HG03064 (cell line): ENCODE measurements around the gene AGBL3.

Source experiments
- ATAC-seq: cut with Tn5 transposase; IDR thresholded peaks from one replicate; pipeline ENCODE4 v1.9.1; 2021; ENCODE audit warnings: low read depth; ENCODE audit not compliant: unreplicated experiment

The AGBL3 gene

DNA sequence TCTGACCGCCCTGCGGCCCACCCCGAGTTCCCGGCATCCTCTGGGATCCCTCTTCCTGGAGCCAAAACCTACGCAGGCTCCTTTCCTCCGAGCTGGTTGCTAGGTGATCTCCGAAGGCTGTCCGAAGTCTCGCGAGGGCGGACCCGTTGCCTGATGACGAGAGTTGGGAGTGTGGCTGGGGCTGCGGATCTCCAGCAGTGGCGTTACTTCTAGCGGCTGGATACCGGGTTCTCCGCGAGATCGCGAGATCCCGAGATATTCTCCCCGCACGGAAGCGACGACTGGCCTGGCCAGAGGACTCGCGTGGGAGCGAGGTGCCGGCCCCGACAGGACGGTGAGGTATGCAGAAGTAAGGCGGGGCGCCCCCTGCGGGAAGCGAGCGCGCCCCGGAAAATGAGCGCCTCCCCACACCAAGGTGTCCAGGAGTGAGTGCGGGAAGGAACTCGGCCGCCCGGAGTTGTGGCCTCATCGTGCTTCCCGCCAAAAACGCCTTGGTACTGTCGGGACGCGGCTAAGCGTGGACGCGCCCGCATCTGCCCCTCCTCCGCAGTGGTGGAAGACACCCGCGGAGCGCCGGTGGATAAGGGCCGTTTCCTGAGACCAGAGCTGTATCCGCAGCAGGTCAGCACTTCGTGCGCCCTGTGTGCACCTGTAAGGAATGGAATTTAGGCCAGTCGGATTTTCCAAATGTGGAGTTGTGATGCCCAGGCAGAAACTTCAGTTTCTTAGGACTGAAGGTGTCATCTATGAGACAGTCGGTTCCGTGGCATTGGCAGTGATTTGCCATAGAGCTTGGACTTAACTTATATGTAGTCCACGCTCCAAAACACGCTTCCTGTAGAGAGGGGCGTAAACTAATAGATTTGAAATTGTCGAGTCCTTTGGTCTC is at the start of gene AGBL3:
Gene AGBL3, plus strand, starts transcription at position 146 of the 889 bp plus-strand sequence. CDS start 1,426 bp downstream, outside the sequence.
- peak; percentile 87 for ATAC-seq

DNA sequence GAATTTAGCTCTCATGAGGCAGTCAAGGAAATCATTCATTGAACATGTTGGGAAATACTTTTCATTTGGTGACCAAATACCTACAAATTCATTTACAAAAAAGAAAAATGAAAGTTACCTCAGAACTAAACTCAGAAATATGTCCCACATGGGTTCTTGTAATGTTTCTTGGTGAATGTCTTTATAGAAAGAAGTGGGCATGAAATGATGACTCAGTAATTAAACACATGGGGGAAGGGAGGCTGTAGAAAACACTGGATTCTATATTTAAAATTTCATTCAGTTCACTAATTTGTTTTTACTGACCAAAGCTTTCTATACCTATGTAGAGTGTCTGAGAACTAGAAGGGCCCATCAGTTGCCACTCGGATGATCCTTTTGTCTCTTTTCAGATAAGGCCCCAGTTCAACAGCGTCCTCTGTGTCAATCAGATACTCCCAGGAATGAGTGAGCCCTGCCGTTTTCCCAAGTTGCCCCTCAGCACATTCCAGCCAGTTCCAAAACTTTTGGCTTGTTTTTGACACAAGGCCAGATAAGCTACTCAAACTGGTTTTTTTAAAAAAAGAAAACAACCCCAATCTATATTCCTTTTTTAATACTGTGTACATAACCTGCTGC is 49.3 kb upstream of the AGBL3 start:
- no peak for ATAC-seq

DNA sequence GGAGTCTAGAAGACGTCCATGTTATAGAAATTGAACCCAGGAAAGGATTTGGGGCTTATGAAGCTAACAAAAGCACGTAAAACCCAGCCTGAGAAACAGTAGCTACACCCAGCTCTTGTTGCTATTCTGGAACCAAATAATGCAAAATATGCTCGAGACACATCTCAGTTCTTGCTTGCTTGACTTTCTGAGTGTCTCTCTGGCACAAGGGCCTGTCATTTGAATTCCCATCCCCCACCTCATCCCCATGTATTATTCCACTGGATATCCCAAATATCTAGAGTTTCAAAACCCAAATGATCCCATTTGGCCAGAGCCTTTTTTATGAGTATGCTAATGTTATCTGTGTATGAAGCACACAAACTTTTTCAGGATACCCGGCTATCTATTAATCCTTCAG is 48.2 kb upstream of the AGBL3 start:
- no peak for ATAC-seq

DNA sequence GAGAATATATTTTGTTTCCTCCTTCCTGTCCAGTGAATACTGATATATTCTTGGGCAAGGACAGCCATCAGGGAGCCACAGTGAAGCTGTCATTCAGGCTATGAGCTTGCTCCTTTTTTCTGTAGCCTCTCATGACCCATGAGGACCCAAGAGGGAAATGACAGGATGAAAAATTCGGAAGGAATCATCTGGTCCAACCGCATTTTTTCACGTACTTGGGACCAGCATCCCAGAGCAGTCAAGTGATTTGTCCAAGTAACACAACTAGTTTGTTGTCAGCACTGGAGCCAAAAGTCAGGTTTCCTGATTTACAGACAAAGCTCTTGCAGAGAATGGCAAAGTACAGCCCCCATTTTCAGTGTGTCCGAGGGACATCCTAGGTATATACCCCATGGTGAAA is 47.2 kb upstream of the AGBL3 start:
- no peak for ATAC-seq

DNA sequence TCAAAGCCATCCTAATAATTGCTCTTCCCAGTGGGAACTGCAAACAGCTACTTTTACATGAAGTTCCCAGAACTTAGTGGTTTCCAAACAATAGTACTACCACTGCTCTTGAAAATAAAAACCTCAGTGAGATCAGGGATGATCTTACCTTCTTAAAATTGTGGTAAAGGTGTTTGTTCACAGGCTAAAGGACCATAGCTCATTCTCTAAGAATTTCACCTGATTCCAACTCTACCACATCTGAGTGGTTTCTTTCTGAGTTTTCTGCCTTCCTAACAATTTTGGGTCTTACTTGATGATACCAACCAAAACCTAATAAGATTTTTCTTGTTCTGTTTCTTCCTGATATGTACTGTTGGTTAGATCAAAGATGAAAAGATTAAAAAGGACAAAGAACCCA is 45.6 kb upstream of the AGBL3 start:
- no peak for ATAC-seq

DNA sequence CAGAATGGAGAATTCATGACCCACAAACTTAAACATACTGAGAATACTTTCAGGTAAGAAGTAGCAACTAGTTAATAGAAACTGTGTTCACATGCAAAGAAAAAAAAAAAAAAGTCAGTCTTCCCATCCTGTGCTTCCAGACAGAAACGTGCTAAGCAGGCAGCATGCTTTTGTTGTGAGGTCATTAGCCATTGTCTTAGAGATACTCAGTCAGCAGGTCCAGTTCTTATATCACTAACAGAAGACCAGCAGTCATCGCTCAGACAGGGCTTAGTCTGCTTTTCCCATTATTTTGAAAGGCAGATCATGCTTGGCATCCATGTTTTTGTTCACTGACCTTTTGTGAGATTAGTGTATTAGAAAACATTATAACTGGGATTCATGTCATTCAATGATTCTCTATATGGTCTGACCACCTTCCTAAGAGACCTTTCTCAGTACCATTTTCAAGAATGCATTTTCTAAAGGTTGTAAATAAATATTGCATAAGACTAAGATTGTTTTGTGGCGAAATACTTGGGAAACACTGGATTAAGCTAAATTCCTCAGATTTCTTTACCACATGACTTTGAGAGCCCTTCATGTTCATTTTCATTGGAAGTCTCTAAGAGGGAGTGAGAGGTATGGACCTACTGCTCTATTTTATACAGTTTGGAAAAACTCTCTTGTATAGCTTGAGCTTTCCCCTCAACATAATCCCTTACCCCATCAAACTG is 45.0 kb upstream of the AGBL3 start:
- no peak for ATAC-seq

DNA sequence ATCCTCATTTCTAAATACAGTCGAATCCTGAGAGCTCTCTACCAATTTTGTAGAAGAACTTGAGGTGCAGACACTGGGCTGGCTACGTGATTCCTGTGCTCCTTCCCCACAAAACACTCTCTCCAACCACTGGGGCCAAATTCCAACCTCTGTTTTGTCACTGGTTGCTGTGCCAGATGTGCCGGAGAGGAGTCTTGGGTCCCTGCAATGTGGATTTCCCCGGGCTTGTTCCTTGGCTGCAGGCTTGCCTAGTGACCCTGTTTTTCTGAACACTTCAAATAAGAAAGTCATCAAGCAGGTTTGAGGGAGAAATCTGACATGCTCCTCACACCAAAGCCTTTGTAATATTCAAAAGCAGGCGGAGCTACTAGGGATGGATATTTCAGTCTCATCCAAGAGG is 44.4 kb upstream of the AGBL3 start:
- ATAC-seq, result no peak

DNA sequence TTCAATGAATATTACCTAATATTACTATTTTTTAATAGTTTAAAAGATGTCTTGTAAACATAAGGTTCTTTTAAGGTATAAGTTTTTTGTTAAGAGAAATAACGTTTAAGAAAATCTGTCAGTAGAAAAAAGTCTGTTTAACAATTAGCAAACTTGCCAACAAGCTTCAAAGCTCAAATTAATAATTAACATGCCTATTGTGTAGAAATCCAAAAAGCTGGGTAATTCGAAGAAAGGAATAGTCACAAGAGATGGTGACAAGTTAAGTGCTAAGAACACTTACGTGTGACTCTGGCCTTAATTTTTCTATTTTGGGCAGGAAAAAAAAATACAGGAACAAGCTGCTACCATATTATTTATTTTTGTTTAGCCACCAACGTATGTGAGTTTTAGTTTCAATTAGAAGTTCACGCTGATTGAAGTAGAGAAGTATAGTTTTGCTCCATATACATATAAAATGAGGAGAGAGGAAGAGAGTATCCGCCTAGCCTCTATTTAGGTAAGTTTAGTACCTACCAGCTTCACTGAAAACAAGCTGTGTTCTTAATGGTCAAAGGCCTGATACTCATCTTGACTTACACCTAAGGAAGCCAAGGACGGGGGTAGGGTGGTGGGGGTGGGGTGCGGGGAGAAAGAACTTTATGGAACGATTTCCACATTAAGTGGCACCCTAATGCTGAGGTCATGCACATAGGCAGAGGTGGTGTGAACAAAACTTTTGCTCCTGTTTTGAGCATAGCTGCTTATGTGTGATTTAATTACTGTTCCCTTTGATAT is 43.4 kb upstream of the AGBL3 start:
- no peak for ATAC-seq

DNA sequence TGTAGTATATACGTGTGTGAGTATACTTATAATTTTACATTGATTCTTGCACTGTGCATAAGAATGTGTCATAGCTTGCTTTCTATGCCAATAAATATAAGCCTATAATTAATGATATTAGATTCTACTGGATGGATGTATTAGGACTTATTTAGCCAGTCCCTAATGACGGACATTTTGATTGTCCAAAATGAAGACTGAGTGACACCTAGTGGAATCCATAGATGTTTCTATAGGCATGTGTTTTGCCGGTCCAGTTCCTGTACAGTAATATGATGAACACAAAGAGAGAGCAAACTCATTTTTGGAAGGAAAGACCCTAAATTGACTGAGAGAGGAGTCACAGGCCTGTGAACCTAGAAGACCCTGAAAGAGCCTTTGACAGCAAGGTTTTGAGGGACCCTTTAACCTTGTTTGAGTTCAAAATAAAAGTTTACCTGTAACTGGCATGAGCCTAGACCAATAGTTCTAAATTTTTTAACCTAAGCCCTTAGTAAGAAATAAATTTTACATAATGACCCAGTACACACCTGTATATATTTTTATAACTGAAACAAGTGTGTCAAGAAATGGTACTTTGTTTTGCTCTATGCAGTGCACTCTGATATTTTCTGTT is 42.4 kb upstream of the AGBL3 start:
- ATAC-seq, result peak; percentile 67

DNA sequence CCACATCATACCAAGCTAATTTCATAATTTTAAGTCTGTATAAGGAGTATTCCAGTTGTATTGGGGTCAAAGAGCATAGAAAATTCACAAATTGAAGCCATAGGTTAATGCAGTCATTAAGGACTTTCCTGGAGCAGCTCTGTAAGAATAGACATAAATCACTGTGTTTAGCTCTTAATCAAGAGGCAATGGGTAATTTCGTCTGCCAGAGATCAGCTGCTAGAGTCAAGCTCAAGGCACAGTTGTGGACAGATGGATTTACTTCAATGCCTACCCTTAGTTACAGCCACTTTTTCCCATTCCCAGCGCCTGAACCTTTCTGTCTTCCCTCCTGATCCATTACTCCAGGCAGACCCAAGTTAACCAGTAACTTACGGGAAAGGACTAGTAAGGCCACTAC is 40.6 kb upstream of the AGBL3 start:
- no peak for ATAC-seq

DNA sequence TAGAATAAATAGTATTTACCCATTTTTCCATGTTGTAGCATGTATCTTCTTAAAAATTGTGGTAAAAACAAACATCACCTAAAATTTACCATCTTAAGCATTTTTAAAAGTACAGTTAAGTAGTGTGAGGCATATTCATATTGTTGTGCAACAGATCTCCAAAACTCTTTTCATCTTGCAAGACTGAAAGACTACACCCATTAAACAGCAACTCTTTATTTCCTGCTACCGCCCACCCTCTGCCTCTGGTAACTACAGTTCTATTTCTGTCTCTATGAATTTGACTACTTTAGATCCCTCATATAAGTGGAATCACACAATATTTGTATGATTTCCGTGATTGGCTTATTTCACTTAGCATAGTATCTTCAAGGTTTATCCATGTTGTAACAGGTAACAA is 40.0 kb upstream of the AGBL3 start:
- ATAC-seq, result no peak

DNA sequence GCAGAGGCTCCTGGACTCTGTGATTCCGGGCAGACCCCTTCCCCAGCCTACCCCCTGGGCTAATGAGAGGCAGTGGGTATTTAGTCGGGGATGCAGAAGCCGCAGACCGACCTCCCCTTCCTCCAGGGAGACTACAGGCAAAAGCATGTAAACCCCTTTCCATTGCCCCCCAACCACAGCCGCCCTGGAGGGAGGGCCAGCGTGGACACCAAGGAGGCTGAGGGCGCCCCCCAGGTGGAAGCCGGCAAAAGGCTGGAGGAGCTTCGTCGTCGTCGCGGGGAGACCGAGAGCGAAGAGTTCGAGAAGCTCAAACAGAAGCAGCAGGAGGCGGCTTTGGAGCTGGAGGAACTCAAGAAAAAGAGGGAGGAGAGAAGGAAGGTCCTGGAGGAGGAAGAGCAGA is 39.0 kb upstream of the AGBL3 start:
- no peak for ATAC-seq

DNA sequence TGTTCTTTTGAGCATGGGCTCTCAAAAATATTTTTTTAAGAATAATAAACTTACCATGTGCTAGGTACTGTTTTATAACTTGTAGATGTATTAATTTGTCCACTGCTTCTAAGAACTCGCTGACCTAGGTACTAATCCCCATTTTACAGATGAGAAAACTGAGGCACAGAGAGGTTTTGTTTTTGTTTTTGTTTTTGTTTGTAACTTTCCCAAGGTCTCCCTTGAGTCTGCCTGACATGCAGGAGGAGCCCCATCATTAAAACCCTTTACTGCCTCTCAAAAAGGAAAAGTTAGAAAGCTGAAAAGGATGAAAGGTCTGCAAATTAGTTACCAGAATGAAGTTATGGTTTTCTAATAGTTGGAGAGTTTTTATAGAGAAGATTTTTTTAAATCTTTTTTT is 38.5 kb upstream of the AGBL3 start:
- ATAC-seq, result no peak

DNA sequence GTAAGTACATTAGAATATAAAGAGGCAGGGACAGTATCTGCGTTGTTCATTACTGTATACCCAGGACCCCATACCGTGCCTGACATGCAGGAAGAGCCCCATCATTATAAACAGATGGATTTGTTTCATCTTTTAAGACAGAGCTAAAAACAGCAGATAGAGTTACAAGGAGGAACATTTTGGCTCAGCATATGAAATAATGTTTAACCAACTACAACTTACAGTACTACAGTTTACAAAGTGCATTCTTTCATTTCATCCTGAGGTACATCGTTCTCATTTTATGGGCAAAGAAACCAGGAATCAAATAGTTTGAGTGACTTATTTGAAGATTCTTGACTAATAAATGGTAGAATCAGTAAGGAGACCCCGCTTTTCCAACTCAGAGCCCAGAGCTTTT is 38.1 kb upstream of the AGBL3 start:
- no peak for ATAC-seq

DNA sequence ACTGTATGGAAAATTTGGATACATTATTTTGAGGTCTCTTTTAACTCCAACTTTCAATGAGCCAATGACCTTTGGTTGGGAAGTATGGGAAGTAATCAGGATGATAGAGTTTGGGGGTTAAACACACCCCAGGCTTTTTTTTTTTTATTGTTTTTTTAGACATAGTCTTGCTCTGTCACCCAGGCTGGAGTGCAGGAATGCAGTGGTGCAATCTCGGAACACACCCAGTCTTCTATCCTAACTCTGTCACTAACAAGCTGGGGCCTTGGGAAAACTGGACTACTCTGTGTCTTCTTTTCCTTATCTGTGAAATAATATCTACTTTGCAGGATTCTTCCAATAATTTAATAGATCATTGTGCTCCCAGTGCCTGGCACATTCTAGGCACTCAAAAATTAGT is 37.6 kb upstream of the AGBL3 start:
- no peak for ATAC-seq

DNA sequence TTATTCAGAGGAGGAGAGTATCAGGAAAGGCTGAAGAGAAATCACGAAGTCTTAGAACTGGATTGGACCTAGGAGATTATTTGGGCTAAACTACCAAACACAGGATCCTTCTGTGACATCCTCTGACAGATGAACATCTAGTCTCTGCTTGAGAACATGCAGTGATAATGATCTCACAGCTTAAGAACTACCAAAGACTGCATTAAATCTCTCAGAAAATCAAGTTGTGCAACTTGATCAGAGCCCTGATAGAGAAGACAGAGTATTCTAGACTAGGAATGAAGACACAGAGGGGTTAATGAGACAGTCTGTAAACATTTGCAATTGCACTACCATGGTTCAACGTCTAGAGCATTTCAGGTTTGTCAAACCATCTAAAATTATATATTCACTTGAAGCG is 37.1 kb upstream of the AGBL3 start:
- no peak for ATAC-seq

DNA sequence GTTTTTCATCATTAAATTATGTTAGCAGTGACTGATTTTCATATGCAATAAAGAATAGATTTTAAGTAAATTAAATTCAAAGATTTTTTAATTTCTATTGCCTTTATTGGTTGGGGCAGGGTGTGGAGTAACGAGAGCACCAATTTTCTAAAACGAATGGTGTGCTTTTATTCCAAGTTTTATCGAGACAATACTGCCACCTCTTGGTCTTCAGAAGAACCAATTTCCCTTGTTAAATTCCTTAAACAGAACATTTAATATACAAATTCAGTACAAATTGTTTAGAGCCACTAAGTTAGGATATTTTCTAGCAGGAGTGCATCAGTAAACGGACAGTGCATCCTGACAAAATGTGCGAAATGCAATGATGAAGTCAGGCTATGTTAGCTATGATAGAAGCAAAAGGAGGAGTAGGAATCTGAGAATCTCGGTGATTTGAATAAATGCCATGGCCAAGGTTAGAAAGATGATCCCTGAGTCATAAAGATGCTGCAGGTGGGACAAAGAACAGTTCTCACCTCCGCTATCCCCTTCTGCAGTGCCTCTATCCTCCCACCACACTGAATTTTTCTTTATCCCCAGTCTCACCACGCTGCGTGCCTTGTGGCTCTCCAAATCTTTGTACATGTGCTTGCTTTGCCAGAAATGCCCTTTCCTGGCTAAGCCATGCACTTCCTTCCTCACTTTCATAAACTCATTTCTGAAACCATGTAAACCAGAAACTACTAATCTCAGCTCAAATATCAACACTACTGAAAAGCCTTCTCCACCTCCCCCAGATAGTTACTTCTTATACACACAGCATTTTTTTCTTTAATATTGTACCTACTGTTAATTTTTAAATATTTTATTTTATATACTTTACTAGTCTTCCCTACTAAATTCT is 31.9 kb upstream of the AGBL3 start:
- ATAC-seq, result no peak

DNA sequence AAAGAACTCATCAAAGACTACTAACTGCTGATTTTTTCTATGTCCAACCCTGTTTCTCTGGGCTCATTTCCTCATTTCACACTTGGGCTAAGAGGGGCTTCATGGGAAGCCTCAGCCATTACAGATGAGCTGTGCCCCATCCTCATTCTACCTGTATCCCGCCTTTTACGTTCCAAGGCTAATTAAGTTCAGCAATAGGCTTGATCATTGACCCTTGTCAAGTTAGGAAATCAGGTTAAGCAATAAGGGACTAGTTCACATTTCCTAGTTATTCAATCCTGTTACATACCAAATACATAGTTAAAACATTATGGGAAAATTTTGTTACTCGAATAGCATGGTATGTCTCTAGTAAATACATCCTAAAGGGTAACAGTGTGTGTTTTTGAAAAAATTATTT is 29.3 kb upstream of the AGBL3 start:
- no peak for ATAC-seq

DNA sequence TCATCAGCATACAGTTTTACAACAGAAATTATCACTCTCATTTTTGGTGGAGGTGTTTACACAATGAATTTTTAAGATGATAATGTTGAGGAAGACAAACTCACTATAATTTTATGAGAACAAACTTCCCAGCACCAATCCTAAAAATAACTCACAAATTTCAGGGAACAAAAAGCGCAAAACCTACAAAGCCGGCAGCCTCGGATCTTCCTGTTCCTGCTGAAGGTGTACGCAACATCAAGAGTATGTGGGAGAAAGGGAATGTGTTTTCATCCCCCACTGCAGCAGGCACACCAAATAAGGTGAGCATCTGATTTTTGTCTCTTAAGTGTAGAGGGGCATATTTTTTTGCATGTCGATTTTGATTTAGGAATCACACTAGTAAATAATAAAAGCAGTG is 26.5 kb upstream of the AGBL3 start:
- no peak for ATAC-seq
